GM12891 (cell line): ENCODE results near the gene RNF157.

ENCODE experiments used
- DNase-seq: peaks from one replicate; pipeline ENCODE4 v3.0.0; 2011; ENCODE audit warnings: low spot score; ENCODE audit not compliant: insufficient read length
- FAIRE-seq: peaks from 2 replicates; lab custom pipeline; 2011; peaks lifted over from hg19 to GRCh38; lab: Jason Lieb, UNC
- PAX5 ChIP-seq: IDR thresholded peaks from 2 replicates; pipeline ENCODE4 v1.6.1; 2011; ENCODE audit warnings: low read length, moderate library complexity, mild to moderate bottlenecking; ENCODE audit not compliant: insufficient read depth, severe bottlenecking
- POLR2A ChIP-seq: IDR thresholded peaks from 2 replicates; pipeline ENCODE4 v1.6.1; 2011; ENCODE audit warnings: low read depth, low read length, control low read depth
- POLR2AphosphoS5 ChIP-seq: IDR thresholded peaks from 2 replicates; pipeline ENCODE4 v1.6.1; 2011; ENCODE audit warnings: low read depth, low read length, control low read depth
- POU2F2 ChIP-seq: IDR thresholded peaks from 2 replicates; pipeline ENCODE4 v1.6.1; 2011; ENCODE audit warnings: low read depth, mild to moderate bottlenecking, control low read depth, low read length, moderate library complexity
- SPI1 ChIP-seq: IDR thresholded peaks from 2 replicates; pipeline ENCODE4 v1.6.1; 2011; ENCODE audit warnings: low read depth, low read length, control low read depth
- TAF1 ChIP-seq: IDR thresholded peaks from 2 replicates; pipeline ENCODE4 v1.6.1; 2011; ENCODE audit warnings: low read depth, low read length, control low read depth

RNF157 gene

GRCh38 chr17:76149214-76149613, 91.1 kb downstream of the RNF157 start:
- FAIRE-seq (no peak), DNase-seq (no peak)
- TF ChIP-seq TAF1 (no peak), POU2F2 (no peak), POLR2A (no peak), SPI1 (no peak), POLR2AphosphoS5 (no peak), PAX5 (no peak)

GRCh38 chr17:76148015-76148326, 92.3 kb downstream of the RNF157 start:
- no peak for DNase-seq
- FAIRE-seq = no peak
- no peak for TF ChIP-seq POLR2A
- TF ChIP-seq POLR2AphosphoS5 = no peak
- TF ChIP-seq TAF1 = no peak
- TF ChIP-seq PAX5 = no peak
- TF ChIP-seq SPI1 = no peak
- no peak for TF ChIP-seq POU2F2

- TF ChIP-seq TAF1 (no peak), POU2F2 (no peak), POLR2A (no peak), PAX5 (no peak), SPI1 (no peak), POLR2AphosphoS5 (no peak)
- no peak for FAIRE-seq
- DNase-seq = no peak
Measured at GRCh38 chr17:76147211-76148014, 92.9 kb downstream of the RNF157 start.

- no peak for TF ChIP-seq PAX5
- no peak for DNase-seq
- FAIRE-seq = peak; percentile 92
Measured at GRCh38 chr17:76146053-76146851, 94.0 kb downstream of the RNF157 start.

- TF ChIP-seq POLR2AphosphoS5 = no peak
- TF ChIP-seq SPI1 = peak; percentile 74
- no peak for FAIRE-seq
- DNase-seq = no peak
Measured at GRCh38 chr17:76145231-76146052, 94.9 kb downstream of the RNF157 start.

- FAIRE-seq = no peak
- TF ChIP-seq SPI1 = no peak
- TF ChIP-seq POLR2A = no peak
- DNase-seq = no peak
Measured at GRCh38 chr17:76142585-76143041, 97.7 kb downstream of the RNF157 start.

GRCh38 chr17:76142039-76142584, 98.2 kb downstream of the RNF157 start:
- DNase-seq (no peak), FAIRE-seq (no peak)
- TF ChIP-seq PAX5 (no peak), SPI1 (no peak), TAF1 (no peak), POU2F2 (no peak), POLR2A (no peak), POLR2AphosphoS5 (no peak)

GRCh38 chr17:76141212-76142038, 98.9 kb downstream of the RNF157 start, which contains the start of gene FOXJ1:
Gene FOXJ1, minus strand, starts transcription at chr17:76141245. Its CDS starts 850 bp downstream, at chr17:76140395.
- peak; percentile 94 for FAIRE-seq
- TF ChIP-seq POLR2A (no peak), POLR2AphosphoS5 (no peak), SPI1 (no peak), TAF1 (no peak), PAX5 (no peak), POU2F2 (no peak)
- peak; percentile 97 for DNase-seq

GRCh38 chr17:76140661-76141211, 99.6 kb downstream of the RNF157 start:
- FAIRE-seq = no peak
- DNase-seq = no peak
- no peak for TF ChIP-seq PAX5
